Measurements from ENCODE around the gene ANKRD60. TPM values are rescaled to one million over a fixed set of nuclear protein-coding genes. Genes with fewer than 3 reads are reported as not detected.
A peak's percentile ranks its signal among the peaks of the same experiment; 100 is the strongest.

ANKRD60 gene, protein sequence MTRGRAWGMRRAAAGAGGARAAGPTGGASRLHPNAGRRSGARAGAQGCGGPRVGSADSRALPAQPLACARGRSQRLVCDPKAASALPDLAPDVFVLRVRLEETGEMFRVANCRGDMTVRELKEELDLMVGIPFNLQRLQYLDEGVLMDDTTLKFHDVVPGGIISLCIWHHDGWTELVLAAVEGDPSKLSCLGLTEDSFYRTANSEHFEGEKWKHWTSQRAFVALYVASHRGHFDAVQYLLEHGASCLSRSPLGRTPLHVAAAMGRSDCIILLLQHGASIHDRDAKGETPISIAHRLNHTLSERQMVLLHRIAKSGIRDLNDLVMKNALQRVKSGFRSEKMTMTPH
- total RNA-seq (not detected), polyA plus RNA-seq (not detected), total RNA-seq (not detected)

DNA sequence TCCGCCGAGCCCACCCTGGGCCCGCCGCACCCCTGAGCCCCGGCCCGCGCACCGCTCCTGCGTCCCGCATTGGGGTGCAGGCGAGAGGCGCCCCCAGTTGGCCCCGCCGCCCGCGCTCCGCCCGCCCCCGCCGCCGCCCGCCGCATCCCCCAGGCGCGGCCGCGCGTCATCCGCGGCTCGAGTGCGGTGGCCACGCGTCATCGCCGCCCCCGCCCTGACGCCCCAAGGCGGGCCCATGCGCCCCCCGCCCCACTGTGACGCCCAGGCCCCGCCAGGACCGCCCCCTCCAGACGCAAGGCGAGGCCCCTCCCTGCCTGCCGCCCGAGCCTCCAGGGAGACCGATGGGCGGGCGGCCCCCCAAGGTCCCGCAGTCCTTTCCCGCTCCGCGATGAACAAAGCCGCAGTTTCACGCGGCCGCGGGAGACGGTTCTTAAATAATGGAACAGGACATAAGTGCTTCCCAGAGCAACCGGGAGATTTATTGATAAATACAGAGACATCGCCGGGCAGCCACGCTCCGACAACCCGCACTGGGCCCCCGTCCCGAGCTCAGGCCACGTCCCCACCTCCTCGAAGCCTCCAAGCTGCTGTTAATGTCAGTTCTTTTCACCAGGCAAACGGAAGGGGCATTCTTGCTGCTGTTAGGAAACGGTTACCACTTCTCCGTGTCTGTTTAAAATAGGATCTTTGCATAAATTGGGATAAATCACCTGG is at the start of gene ANKRD60:
ANKRD60 (minus strand) TSS at position 170 of the 714 bp plus-strand sequence; CDS start at position 170, 0 bp downstream.
- Mint-ChIP-seq H3K9me3 (peaks cover 0 to 7% (median 0%) of the 10 kb centered on the region in 11 donors), H3K4me1 (peaks cover 5 to 21% (median 15%) of the 10 kb centered on the region in 7 donors), H3K36me3 (peaks cover 0 to 16% (median 9%) of the 10 kb centered on the region in 5 donors), H3K27me3 (peaks cover 51 to 59% (median 54%) of the 10 kb centered on the region in 5 donors), H3K27ac (peak within 1 kb of the TSS in 7 of 9 donors; percentile 28 to 88 (median 86)), H3K4me3 (peak within 1 kb of the TSS; percentile 41 to 81 (median 66))
- ChIA-PET CTCF (interaction anchor here (1.0 kb wide), 1 partner anchor 640 kb away, joined by 5 read pairs; no protein-coding TSS in a partner anchor), POLR2A (no interaction called here)
- no peak within 1 kb of the TSS for H3K4me3 ChIP-seq (ENCODE audit: low read length)
- intact Hi-C loops (cut with micrococcal nuclease) = no loop called here
- peak; percentile 53 to 81 (median 73) for DNase-seq
- no peaks in the 10 kb centered on the region for H3K36me3 ChIP-seq (ENCODE audit: control insufficient read depth in 2 of 3, insufficient read depth in 3 of 3, low read length in 3 of 3)
- H3K27me3 ChIP-seq (ENCODE audit: control insufficient read depth in 2 of 2, insufficient read depth in 2 of 2, low read length in 2 of 2) = peaks cover 6 to 21% of the 10 kb centered on the region in 2 donors
- H3K4me1 ChIP-seq (ENCODE audit: control insufficient read depth in 2 of 2, insufficient read depth in 2 of 2, low read length in 2 of 2) = no peaks in the 10 kb centered on the region
- peak within 1 kb of the TSS; percentile 25 for H3K27ac ChIP-seq (ENCODE audit: low read depth, low read length)
- peak; percentile 96 for ATAC-seq
- H3K9me3 ChIP-seq (ENCODE audit: control insufficient read depth in 2 of 3, low read length in 3 of 3) = no peaks in the 10 kb centered on the region

DNA sequence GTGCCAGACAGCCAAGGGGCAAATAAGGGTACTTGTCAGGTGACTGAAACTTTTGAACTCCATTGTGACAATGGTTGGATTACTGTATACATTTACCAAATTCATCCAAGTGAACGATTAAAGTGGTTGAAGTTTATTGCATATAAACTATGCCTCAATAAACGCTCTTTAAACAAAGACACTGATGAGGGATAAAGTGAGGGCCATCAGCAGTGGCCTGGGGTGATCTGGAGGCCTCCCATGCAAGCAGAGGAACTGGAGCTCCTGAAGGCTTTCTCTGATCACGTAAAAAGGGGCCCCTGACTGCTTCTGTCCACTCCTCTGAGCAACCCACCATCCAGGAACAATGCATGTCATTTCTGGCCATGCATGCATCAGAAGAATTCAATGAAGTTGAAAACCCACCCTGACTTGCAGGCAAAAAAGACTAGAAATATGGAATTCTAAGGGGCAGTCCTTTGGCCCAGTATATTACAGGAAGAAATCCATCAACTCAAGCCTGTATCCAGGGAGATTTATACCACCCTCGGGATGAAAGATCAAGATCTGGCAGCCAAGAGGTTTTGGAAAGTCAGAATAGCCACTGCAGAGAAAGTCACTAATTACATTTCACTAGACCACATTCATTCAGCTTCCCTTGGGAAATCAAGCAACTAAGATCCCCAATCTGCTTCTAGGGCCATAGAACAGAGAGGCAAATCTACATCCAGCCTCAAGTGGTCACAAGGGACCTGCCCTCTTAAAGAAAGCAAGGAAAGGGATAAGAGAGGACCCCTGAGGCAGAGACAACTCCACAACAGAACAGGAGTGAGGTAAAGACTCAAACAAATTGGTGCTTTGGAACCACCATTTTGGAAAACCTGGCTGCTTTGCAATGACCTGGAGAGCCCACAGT is 49.4 kb upstream of the ANKRD60 start:
- Histone ChIP-seq H3K27me3 (ENCODE audit: control insufficient read depth in 2 of 2, insufficient read depth in 2 of 2, low read length in 2 of 2) (no peaks in the 10 kb centered on the region), H3K27ac (ENCODE audit: low read depth, low read length) (no peak overlapping the region), H3K36me3 (ENCODE audit: control insufficient read depth in 2 of 3, insufficient read depth in 3 of 3, low read length in 3 of 3) (peaks cover 0 to under 1% (median 0%) of the 10 kb centered on the region in 3 experiments), H3K4me3 (ENCODE audit: low read length) (no peak overlapping the region), H3K4me1 (ENCODE audit: control insufficient read depth in 2 of 2, insufficient read depth in 2 of 2, low read length in 2 of 2) (no peaks in the 10 kb centered on the region), H3K9me3 (ENCODE audit: control insufficient read depth in 2 of 3, low read length in 3 of 3) (no peaks in the 10 kb centered on the region)
- intact Hi-C loops (cut with micrococcal nuclease) = no loop called here
- Mint-ChIP-seq H3K4me1 (peaks cover 0 to 27% (median 5%) of the 10 kb centered on the region in 7 donors), H3K4me3 (no peak overlapping the region), H3K27ac (peak overlapping the region in 1 of 9 donors; percentile 38), H3K9me3 (peaks cover 0 to 3% (median 0%) of the 10 kb centered on the region in 11 donors), H3K27me3 (no peaks in the 10 kb centered on the region), H3K36me3 (peaks cover 0 to 37% (median 21%) of the 10 kb centered on the region in 5 donors)
- CTCF ChIA-PET = no interaction called here
- no peak for ATAC-seq
- DNase-seq = no peak
- POLR2A ChIA-PET = interaction anchor here (0.6 kb wide), 1 partner anchor 387 kb away, joined by 4 read pairs; no protein-coding TSS in a partner anchor

DNA sequence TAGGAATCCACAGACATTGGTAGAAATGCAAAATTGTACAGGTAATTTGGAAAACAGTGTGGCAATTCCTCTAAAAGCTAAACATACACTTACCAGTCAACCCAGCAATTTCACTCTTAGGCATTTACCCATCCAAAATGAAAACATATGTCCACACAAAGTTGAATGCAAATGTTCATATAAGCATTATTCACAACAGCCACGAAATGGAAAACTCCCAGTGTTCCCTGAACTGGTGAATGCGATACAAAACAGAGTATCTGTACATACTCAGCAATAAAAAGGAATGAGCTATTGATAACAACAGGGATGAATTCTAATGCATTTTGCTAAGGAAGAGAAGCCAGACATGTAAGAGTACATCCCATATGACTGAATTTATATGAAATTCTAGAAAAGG is 48.7 kb upstream of the ANKRD60 start:
- Mint-ChIP-seq H3K27me3 (no peaks in the 10 kb centered on the region), H3K4me1 (peaks cover 0 to 20% (median 4%) of the 10 kb centered on the region in 7 donors), H3K27ac (peak overlapping the region in 1 of 9 donors; percentile 38), H3K36me3 (peaks cover 0 to 37% (median 22%) of the 10 kb centered on the region in 5 donors), H3K9me3 (peaks cover 0 to 3% (median 0%) of the 10 kb centered on the region in 11 donors), H3K4me3 (no peak overlapping the region)
- intact Hi-C loops (cut with micrococcal nuclease) = no loop called here
- H3K27ac ChIP-seq (ENCODE audit: low read depth, low read length) = no peak overlapping the region
- no peak for ATAC-seq
- H3K27me3 ChIP-seq (ENCODE audit: control insufficient read depth in 2 of 2, insufficient read depth in 2 of 2, low read length in 2 of 2) = no peaks in the 10 kb centered on the region
- H3K4me1 ChIP-seq (ENCODE audit: control insufficient read depth in 2 of 2, insufficient read depth in 2 of 2, low read length in 2 of 2) = no peaks in the 10 kb centered on the region
- no peak for DNase-seq
- POLR2A ChIA-PET = no interaction called here
- H3K4me3 ChIP-seq (ENCODE audit: low read length) = no peak overlapping the region
- CTCF ChIA-PET = no interaction called here
- peaks cover 0 to 3% (median 0%) of the 10 kb centered on the region in 3 experiments for H3K36me3 ChIP-seq (ENCODE audit: control insufficient read depth in 2 of 3, insufficient read depth in 3 of 3, low read length in 3 of 3)
- no peaks in the 10 kb centered on the region for H3K9me3 ChIP-seq (ENCODE audit: control insufficient read depth in 2 of 3, low read length in 3 of 3)

DNA sequence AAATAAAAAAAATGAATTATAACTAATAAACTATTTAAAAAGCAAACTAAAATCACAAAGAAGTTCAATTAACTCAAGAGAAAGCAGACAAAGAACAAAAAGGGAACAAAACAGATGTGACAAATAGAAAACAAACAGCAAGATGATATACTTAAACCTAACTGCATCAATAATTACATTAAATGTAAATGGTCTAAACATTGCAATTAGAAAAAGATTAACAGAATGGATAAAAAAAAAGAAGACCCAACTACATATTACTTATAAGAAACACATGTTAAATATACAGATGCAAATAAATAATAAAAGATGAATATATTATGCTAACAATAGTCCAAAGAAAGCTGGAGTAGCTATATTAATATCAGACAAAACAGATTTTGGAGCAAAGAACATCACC is 45.9 kb upstream of the ANKRD60 start:
- DNase-seq = no peak
- ChIA-PET CTCF (no interaction called here), POLR2A (no interaction called here)
- H3K36me3 Mint-ChIP-seq = peaks cover 0 to 30% (median 24%) of the 10 kb centered on the region in 5 donors
- H3K4me1 Mint-ChIP-seq = peaks cover 1 to 22% (median 10%) of the 10 kb centered on the region in 7 donors
- Histone ChIP-seq H3K4me1 (ENCODE audit: control insufficient read depth in 2 of 2, insufficient read depth in 2 of 2, low read length in 2 of 2) (peaks cover 0 to under 1% of the 10 kb centered on the region in 2 donors), H3K27ac (ENCODE audit: low read depth, low read length) (no peak overlapping the region), H3K36me3 (ENCODE audit: control insufficient read depth in 2 of 3, insufficient read depth in 3 of 3, low read length in 3 of 3) (peaks cover 0 to 3% (median 0%) of the 10 kb centered on the region in 3 experiments), H3K9me3 (ENCODE audit: control insufficient read depth in 2 of 3, low read length in 3 of 3) (no peaks in the 10 kb centered on the region), H3K4me3 (ENCODE audit: low read length) (no peak overlapping the region), H3K27me3 (ENCODE audit: control insufficient read depth in 2 of 2, insufficient read depth in 2 of 2, low read length in 2 of 2) (no peaks in the 10 kb centered on the region)
- no peaks in the 10 kb centered on the region for H3K27me3 Mint-ChIP-seq
- no peak overlapping the region for H3K27ac Mint-ChIP-seq
- intact Hi-C loops (cut with micrococcal nuclease) = no loop called here
- peaks cover 0 to 3% (median 0%) of the 10 kb centered on the region in 11 donors for H3K9me3 Mint-ChIP-seq
- no peak overlapping the region for H3K4me3 Mint-ChIP-seq
- no peak for ATAC-seq

DNA sequence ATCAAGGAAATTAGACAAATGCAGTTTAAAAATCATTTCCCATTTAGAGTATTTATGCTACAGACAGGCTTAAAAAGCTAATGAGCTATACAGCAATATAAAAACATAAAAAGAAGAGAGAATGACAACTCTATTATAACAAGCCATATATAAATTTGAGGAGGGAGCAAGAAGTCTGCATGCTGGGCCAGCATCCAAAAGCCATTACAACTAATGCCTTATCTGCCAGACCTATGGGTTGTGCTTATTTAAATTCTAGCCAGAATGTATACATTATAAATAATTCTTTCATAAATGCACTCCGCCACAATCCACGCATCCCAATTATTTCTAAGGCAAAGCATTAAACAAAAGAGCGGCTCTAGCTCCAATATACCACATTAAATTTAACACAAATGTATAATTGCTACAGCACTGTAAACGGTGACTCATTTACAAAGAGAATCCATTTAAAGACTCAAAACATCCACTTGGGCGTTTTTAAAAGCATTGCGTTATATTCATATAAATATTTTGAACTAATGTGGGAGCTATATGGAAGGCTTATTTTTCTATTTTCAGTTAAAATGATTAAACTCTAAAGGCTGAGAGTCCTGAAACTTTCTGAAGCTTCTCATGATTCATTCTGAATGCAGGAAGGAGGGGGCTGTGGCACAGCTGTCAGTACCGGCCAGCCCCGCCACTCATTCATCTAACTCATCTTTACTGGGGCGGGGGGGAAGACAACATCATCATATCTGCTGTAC is 43.3 kb upstream of the ANKRD60 start:
- H3K36me3 ChIP-seq (ENCODE audit: control insufficient read depth in 2 of 3, insufficient read depth in 3 of 3, low read length in 3 of 3) = peaks cover 0 to 13% (median 0%) of the 10 kb centered on the region in 3 experiments
- Mint-ChIP-seq H3K27me3 (no peaks in the 10 kb centered on the region), H3K9me3 (peaks cover 0 to 3% (median 0%) of the 10 kb centered on the region in 11 donors), H3K4me3 (peak overlapping the region in 1 of 10 donors; percentile 23), H3K4me1 (peaks cover 14 to 38% (median 32%) of the 10 kb centered on the region in 7 donors), H3K27ac (no peak overlapping the region), H3K36me3 (peaks cover 0 to 39% (median 30%) of the 10 kb centered on the region in 5 donors)
- intact Hi-C loops (cut with micrococcal nuclease) = no loop called here
- ChIA-PET CTCF (no interaction called here), POLR2A (no interaction called here)
- no peak overlapping the region for H3K4me3 ChIP-seq (ENCODE audit: low read length)
- peaks cover 7 to 8% of the 10 kb centered on the region in 2 donors for H3K4me1 ChIP-seq (ENCODE audit: control insufficient read depth in 2 of 2, insufficient read depth in 2 of 2, low read length in 2 of 2)
- no peaks in the 10 kb centered on the region for H3K9me3 ChIP-seq (ENCODE audit: control insufficient read depth in 2 of 3, low read length in 3 of 3)
- no peak overlapping the region for H3K27ac ChIP-seq (ENCODE audit: low read depth, low read length)
- ATAC-seq (no peak), DNase-seq (peak in 1 of 9 donors; percentile 42)
- H3K27me3 ChIP-seq (ENCODE audit: control insufficient read depth in 2 of 2, insufficient read depth in 2 of 2, low read length in 2 of 2) = no peaks in the 10 kb centered on the region

Measured in naive thymus-derived CD4-positive, alpha-beta T cell (primary cell).